HCT116 (cell line): ENCODE results near the gene NANOS2. TPM values are rescaled to one million over a fixed set of nuclear protein-coding genes. Genes with fewer than 3 reads are reported as not detected.

Experiments
- ATAC-seq: fragments of 200-7000 bp; cut with Tn5 transposase; 2 replicates; pipeline ENCODE4 v1.9.1; 2020; ENCODE audit warnings: mild to moderate bottlenecking, moderate library complexity
- BruUV-seq: library from RNA; stranded (reverse); fragments of 400-500 nt; replicated peaks from 2 replicates; lab custom pipeline; 2021; lab: Mats Ljungman, UMichigan
- CTCF ChIA-PET: fragments of 300-600 bp; sonication (Branson Sonifier 250); formaldehyde crosslinking; loops from one replicate; lab custom pipeline; 2021; ENCODE audit warnings: antibody characterized with exemption; lab: Charles Lee
- POLR2A ChIA-PET: fragments of 300-600, 350-600 bp; sonication (Branson Sonifier 250); formaldehyde crosslinking; loops from one replicate; lab custom pipeline; 2021; ENCODE audit warnings: antibody characterized with exemption; lab: Charles Lee
- RAD21 ChIA-PET, 2 experiments: fragments of 300-600 bp; sonication (Branson Sonifier 250); formaldehyde crosslinking; loops; one replicate each; lab custom pipeline; 2023; ENCODE audit warnings: low total read pairs in 2 of 2; ENCODE audit not compliant: uncharacterized antibody in 2 of 2, unreplicated experiment in 2 of 2, low non-redundant PET in 1 of 2; lab: Charles Lee
- DNase-seq: peaks from one replicate; pipeline ENCODE4 v3.0.0-alpha.2; 2010; ENCODE audit warnings: low read depth, low spot score
- H2AFZ ChIP-seq: fragments of 200-600 bp; shearing (Covaris generic), sonication (generic); 2 replicates; pipeline ENCODE4 v1.6.1; 2017; ENCODE audit warnings: low read depth, mixed run types, mixed read lengths, antibody characterized with exemption, low read length; ENCODE audit not compliant: poor library complexity, severe bottlenecking
- H3K27ac ChIP-seq: 2 replicates; pipeline ENCODE4 v1.5.1; 2012; ENCODE audit warnings: low read depth, low read length
- H3K27me3 ChIP-seq: fragments of 200-600 bp; sonication (generic); 2 replicates; pipeline ENCODE4 v1.6.1; 2016; ENCODE audit warnings: mixed run types, low read length, mixed read lengths; ENCODE audit not compliant: insufficient read depth
- H3K36me3 ChIP-seq, 2 experiments: fragments of 200-500 bp in 1 of 2; fragments of 200-600 bp in 1 of 2; sonication (Bioruptor generic) in 1 of 2; sonication (generic) in 1 of 2; 2 replicates each; pipeline versions ENCODE4 v1.5.1 to v1.6.1; 2014 to 2016; ENCODE audit warnings: low read length in 2 of 2, inconsistent platforms in 1 of 2, mixed read lengths in 1 of 2, mixed run types in 1 of 2; ENCODE audit not compliant: insufficient read depth in 2 of 2, control insufficient read depth in 1 of 2
- H3K4me1 ChIP-seq, 2 experiments: fragments of 200-600 bp in 1 of 2; sonication (generic) in 1 of 2; 2 replicates each; pipeline versions ENCODE4 v1.5.1 to v1.6.1; 2012 to 2017; ENCODE audit warnings: low read length in 2 of 2, inconsistent platforms in 1 of 2, mild to moderate bottlenecking in 1 of 2, mixed read lengths in 1 of 2, mixed run types in 1 of 2, moderate library complexity in 1 of 2; ENCODE audit not compliant: insufficient read depth in 2 of 2, control insufficient read depth in 1 of 2
- H3K4me2 ChIP-seq: fragments of 200-600 bp; sonication (generic); 2 replicates; pipeline ENCODE4 v1.6.1; 2017; ENCODE audit warnings: mixed run types, low read length, mixed read lengths
- H3K4me3 ChIP-seq, 2 experiments: fragments of 200-600 bp in 1 of 2; sonication (generic) in 1 of 2; replicated peaks in 1 of 2; 2 replicates each; pipeline ENCODE4 v1.5.1; 2011 to 2016; ENCODE audit warnings: low read length in 2 of 2, control low read depth in 1 of 2, low read depth in 1 of 2, mild to moderate bottlenecking in 1 of 2, mixed read lengths in 1 of 2, mixed run types in 1 of 2
- H3K79me2 ChIP-seq: fragments of 200-600 bp; sonication (generic); 2 replicates; pipeline ENCODE4 v1.6.1; 2017; ENCODE audit warnings: mild to moderate bottlenecking, mixed run types, low read length, moderate library complexity, mixed read lengths; ENCODE audit not compliant: insufficient read depth
- H3K9ac ChIP-seq: fragments of 200-600 bp; sonication (generic); 2 replicates; pipeline ENCODE4 v1.6.1; 2016; ENCODE audit warnings: low read length, mixed read lengths
- H3K9me2 ChIP-seq: fragments of 200-600 bp; sonication (generic), shearing (Covaris generic); 2 replicates; pipeline ENCODE4 v1.6.1; 2017; ENCODE audit warnings: mixed run types, mild to moderate bottlenecking, moderate library complexity; ENCODE audit not compliant: insufficient read depth
- H3K9me3 ChIP-seq, 2 experiments: fragments of 200-500 bp in 1 of 2; fragments of 200-600 bp in 1 of 2; sonication (Bioruptor generic) in 1 of 2; sonication (generic) in 1 of 2; 2 replicates each; pipeline ENCODE4 v1.6.1; 2014 to 2017; ENCODE audit warnings: low read length in 2 of 2, mixed read lengths in 2 of 2, inconsistent platforms in 1 of 2, low read depth in 1 of 2, mild to moderate bottlenecking in 1 of 2, mixed run types in 1 of 2, moderate library complexity in 1 of 2; ENCODE audit not compliant: control insufficient read depth in 1 of 2, insufficient read depth in 1 of 2
- H4K20me1 ChIP-seq: fragments of 200-600 bp; sonication (generic), shearing (Covaris generic); 2 replicates; pipeline ENCODE4 v1.6.1; 2017; ENCODE audit warnings: mixed run types, mild to moderate bottlenecking, moderate library complexity; ENCODE audit not compliant: insufficient read depth
- EZH2 ChIP-seq: fragments of 200-600 bp; sonication (generic); IDR thresholded peaks from 2 replicates; pipeline ENCODE4 v1.6.1; 2017; ENCODE audit warnings: antibody characterized with exemption, mixed run types
- intact Hi-C: fragments of 100-400 bp; cut with micrococcal nuclease; formaldehyde crosslinking; loops from 2 replicates; pipeline ENCODE4 v1.10.0; 2022
- total RNA-seq: library from RNA; stranded (reverse); gene quantifications from one replicate; pipeline ENCODE4 v1.2.1, GENCODE V29; 2021; ENCODE audit not compliant: unreplicated experiment
- TF ChIP-seq, protein P1 (sequence below): IDR thresholded peaks from 2 replicates; pipeline ENCODE4 v1.6.1; 2012; ENCODE audit warnings: low read depth
- TF ChIP-seq, protein P2 (sequence below): IDR thresholded peaks from 2 replicates; pipeline ENCODE4 v1.6.1; 2011; ENCODE audit warnings: mild to moderate bottlenecking, low read length, moderate library complexity; ENCODE audit not compliant: insufficient replicate concordance; ENCODE audit errors: extremely low read depth
- TF ChIP-seq, protein P3 (sequence below): IDR thresholded peaks from 2 replicates; pipeline ENCODE4 v1.6.1; 2012
- TF ChIP-seq, protein P4 (sequence below): IDR thresholded peaks from 2 replicates; pipeline ENCODE4 v1.6.1; 2012
- TF ChIP-seq, protein P5 (sequence below), 3 experiments: fragments of 200-600 bp in 1 of 3; sonication (generic) in 1 of 3; IDR thresholded peaks in 2 of 3; conservative IDR thresholded peaks in 1 of 3; 2 replicates each; pipeline ENCODE4 v1.5.1; 2012 to 2017; ENCODE audit warnings: low read depth in 2 of 3, low read length in 2 of 3, antibody characterized with exemption in 1 of 3, borderline replicate concordance in 1 of 3, control low read depth in 1 of 3, mild to moderate bottlenecking in 1 of 3, mixed read lengths in 1 of 3, mixed run types in 1 of 3, moderate library complexity in 1 of 3; ENCODE audit not compliant: insufficient read depth in 1 of 3

NANOS2 gene
- total RNA-seq, 1 experiment from 2014 or later = not detected

DNA sequence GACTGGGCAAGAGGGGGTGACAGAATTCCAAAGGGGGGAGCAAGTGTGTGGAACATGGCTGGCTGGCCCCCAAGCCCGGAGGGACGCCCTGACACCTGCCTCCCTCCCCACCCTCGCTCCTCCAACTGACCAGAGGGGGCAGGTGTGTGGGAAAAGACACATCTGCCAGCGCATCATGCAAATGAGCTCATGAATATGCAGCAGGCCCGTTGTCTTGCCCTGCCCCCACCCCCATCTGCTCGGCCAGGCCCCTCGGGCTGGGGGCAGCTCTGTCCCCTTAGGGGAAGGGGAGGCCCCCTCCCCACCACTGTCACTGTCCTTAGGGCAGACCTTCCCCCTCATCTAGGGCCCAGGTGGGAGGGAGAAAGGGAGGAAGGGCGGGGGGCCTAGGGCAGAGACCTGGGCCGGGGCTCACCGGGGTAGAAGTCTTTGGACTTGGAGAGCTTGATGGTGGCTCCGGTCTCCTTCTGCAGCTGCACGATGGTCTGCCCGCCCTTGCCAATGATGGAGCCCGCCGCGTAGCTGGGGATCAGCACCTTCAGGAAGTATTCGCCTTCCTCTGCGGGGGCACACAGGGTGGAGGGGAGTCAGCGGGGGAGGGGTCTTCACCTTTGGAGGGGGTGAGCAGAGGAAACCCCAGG lies 46.1 kb upstream of the NANOS2 start:
- POLR2A ChIA-PET = interaction anchor here (0.7 to 1.0 kb wide), 2 partner anchors 35 to 1416 kb away, joined by 4 to 5 read pairs; partner anchors contain the start of gene CCDC61
- no TSS peak for BruUV-seq

More for the DNA sequence above, 46.1 kb upstream of the NANOS2 start:
- H2AFZ ChIP-seq = no peak overlapping the region
- CTCF ChIA-PET = interaction anchor here (0.6 to 0.8 kb wide), 3 partner anchors 8 to 67 kb away, joined by 3 to 4 read pairs (median 3); partner anchors contain the start of gene CCDC61
- H3K4me3 ChIP-seq = no peak overlapping the region
- intact Hi-C loops = no loop called here
- H3K36me3 ChIP-seq = no peaks in the 10 kb centered on the region
- no peak overlapping the region for H3K4me2 ChIP-seq
- peaks cover 6% of the 10 kb centered on the region; the same call in 1 of the 2 replicates for H3K27me3 ChIP-seq
- no peaks in the 10 kb centered on the region for H3K9me2 ChIP-seq
- no peaks in the 10 kb centered on the region for H4K20me1 ChIP-seq
- no peak for DNase-seq
- peaks cover 9 to 12% of the 10 kb centered on the region in 2 experiments; a peak in 3 of 4 replicates for H3K4me1 ChIP-seq
- H3K9ac ChIP-seq = no peak overlapping the region
- H3K9me3 ChIP-seq = no peaks in the 10 kb centered on the region
- H3K79me2 ChIP-seq = no peaks in the 10 kb centered on the region
- RAD21 ChIA-PET = interaction anchor here in 1 of 2 experiments (0.7 kb wide), 1 partner anchor 49 kb away, joined by 3 read pairs; no protein-coding TSS in a partner anchor
- no peak for TF ChIP-seq EZH2
- TF ChIP-seq, protein P1, sequence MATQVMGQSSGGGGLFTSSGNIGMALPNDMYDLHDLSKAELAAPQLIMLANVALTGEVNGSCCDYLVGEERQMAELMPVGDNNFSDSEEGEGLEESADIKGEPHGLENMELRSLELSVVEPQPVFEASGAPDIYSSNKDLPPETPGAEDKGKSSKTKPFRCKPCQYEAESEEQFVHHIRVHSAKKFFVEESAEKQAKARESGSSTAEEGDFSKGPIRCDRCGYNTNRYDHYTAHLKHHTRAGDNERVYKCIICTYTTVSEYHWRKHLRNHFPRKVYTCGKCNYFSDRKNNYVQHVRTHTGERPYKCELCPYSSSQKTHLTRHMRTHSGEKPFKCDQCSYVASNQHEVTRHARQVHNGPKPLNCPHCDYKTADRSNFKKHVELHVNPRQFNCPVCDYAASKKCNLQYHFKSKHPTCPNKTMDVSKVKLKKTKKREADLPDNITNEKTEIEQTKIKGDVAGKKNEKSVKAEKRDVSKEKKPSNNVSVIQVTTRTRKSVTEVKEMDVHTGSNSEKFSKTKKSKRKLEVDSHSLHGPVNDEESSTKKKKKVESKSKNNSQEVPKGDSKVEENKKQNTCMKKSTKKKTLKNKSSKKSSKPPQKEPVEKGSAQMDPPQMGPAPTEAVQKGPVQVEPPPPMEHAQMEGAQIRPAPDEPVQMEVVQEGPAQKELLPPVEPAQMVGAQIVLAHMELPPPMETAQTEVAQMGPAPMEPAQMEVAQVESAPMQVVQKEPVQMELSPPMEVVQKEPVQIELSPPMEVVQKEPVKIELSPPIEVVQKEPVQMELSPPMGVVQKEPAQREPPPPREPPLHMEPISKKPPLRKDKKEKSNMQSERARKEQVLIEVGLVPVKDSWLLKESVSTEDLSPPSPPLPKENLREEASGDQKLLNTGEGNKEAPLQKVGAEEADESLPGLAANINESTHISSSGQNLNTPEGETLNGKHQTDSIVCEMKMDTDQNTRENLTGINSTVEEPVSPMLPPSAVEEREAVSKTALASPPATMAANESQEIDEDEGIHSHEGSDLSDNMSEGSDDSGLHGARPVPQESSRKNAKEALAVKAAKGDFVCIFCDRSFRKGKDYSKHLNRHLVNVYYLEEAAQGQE = no peak
- TF ChIP-seq, protein P2, sequence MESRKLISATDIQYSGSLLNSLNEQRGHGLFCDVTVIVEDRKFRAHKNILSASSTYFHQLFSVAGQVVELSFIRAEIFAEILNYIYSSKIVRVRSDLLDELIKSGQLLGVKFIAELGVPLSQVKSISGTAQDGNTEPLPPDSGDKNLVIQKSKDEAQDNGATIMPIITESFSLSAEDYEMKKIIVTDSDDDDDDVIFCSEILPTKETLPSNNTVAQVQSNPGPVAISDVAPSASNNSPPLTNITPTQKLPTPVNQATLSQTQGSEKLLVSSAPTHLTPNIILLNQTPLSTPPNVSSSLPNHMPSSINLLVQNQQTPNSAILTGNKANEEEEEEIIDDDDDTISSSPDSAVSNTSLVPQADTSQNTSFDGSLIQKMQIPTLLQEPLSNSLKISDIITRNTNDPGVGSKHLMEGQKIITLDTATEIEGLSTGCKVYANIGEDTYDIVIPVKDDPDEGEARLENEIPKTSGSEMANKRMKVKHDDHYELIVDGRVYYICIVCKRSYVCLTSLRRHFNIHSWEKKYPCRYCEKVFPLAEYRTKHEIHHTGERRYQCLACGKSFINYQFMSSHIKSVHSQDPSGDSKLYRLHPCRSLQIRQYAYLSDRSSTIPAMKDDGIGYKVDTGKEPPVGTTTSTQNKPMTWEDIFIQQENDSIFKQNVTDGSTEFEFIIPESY = no peak
- TF ChIP-seq, protein P3, sequence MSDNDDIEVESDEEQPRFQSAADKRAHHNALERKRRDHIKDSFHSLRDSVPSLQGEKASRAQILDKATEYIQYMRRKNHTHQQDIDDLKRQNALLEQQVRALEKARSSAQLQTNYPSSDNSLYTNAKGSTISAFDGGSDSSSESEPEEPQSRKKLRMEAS = no peak
- TF ChIP-seq, protein P4, sequence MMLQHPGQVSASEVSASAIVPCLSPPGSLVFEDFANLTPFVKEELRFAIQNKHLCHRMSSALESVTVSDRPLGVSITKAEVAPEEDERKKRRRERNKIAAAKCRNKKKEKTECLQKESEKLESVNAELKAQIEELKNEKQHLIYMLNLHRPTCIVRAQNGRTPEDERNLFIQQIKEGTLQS = no peak
- TF ChIP-seq, protein P5, sequence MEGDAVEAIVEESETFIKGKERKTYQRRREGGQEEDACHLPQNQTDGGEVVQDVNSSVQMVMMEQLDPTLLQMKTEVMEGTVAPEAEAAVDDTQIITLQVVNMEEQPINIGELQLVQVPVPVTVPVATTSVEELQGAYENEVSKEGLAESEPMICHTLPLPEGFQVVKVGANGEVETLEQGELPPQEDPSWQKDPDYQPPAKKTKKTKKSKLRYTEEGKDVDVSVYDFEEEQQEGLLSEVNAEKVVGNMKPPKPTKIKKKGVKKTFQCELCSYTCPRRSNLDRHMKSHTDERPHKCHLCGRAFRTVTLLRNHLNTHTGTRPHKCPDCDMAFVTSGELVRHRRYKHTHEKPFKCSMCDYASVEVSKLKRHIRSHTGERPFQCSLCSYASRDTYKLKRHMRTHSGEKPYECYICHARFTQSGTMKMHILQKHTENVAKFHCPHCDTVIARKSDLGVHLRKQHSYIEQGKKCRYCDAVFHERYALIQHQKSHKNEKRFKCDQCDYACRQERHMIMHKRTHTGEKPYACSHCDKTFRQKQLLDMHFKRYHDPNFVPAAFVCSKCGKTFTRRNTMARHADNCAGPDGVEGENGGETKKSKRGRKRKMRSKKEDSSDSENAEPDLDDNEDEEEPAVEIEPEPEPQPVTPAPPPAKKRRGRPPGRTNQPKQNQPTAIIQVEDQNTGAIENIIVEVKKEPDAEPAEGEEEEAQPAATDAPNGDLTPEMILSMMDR (IDR thresholded peaks at IDR 0.05 in 2 of 3, conservative IDR thresholded peaks at IDR 0.05 in 1 of 3; ENCODE audit: borderline replicate concordance in 1 of 3, insufficient read depth in 1 of 3, low read depth in 2 of 3, low read length in 2 of 3) = peak in 2 of 3 experiments; percentile 32 to 35; a peak in 2 of 6 replicates
- H3K27ac ChIP-seq = no peak overlapping the region
- peak; percentile 71 for ATAC-seq
